H9 (cell line): ENCODE results near the gene DIP2A. TPM values are rescaled to one million over a fixed set of nuclear protein-coding genes. Genes with fewer than 3 reads are reported as not detected.

Source experiments
- DNase-seq: peaks from one replicate; pipeline ENCODE4 v3.0.0-alpha.2; 2017
- H2AFZ ChIP-seq: one replicate; pipeline ENCODE4 v1.6.1; 2013; ENCODE audit warnings: mild to moderate bottlenecking, low read length, control low read depth, moderate library complexity
- H2AK5ac ChIP-seq: 2 replicates; pipeline ENCODE4 v1.6.1; 2013; ENCODE audit warnings: low read length, control low read depth, mixed read lengths; ENCODE audit not compliant: insufficient read length
- H2BK120ac ChIP-seq: one replicate; pipeline ENCODE4 v1.6.1; 2013; ENCODE audit warnings: low read depth, mild to moderate bottlenecking, low read length, control low read depth, inconsistent platforms; ENCODE audit not compliant: poor library complexity, severe bottlenecking
- H2BK12ac ChIP-seq: 2 replicates; pipeline ENCODE4 v1.6.1; 2013; ENCODE audit warnings: low read length, control low read depth, mixed read lengths, low read depth; ENCODE audit not compliant: insufficient read length
- H2BK15ac ChIP-seq: 2 replicates; pipeline ENCODE4 v1.6.1; 2013; ENCODE audit warnings: low read depth, low read length, control low read depth
- H2BK20ac ChIP-seq: one replicate; pipeline ENCODE4 v1.6.1; 2013; ENCODE audit warnings: low read depth, mild to moderate bottlenecking, low read length, control low read depth, inconsistent platforms; ENCODE audit not compliant: poor library complexity, severe bottlenecking
- H2BK5ac ChIP-seq: 2 replicates; pipeline ENCODE4 v1.6.1; 2013; ENCODE audit warnings: low read length, control low read depth, mixed read lengths; ENCODE audit not compliant: insufficient read length
- H3K14ac ChIP-seq: 2 replicates; pipeline ENCODE4 v1.6.1; 2013; ENCODE audit warnings: low read length, control low read depth; ENCODE audit not compliant: insufficient read depth
- H3K18ac ChIP-seq: 2 replicates; pipeline ENCODE4 v1.6.1; 2013; ENCODE audit warnings: low read depth, mild to moderate bottlenecking, mixed read lengths, low read length, control low read depth; ENCODE audit not compliant: insufficient read length
- H3K23ac ChIP-seq: 2 replicates; pipeline ENCODE4 v1.6.1; 2013; ENCODE audit warnings: low read length, control low read depth, mixed read lengths, low read depth; ENCODE audit not compliant: insufficient read length
- H3K23me2 ChIP-seq: 2 replicates; pipeline ENCODE4 v1.6.1; 2013; ENCODE audit warnings: low read depth, mild to moderate bottlenecking, mixed read lengths, low read length, control low read depth; ENCODE audit not compliant: insufficient read length, poor library complexity, severe bottlenecking
- H3K27ac ChIP-seq: 2 replicates; pipeline ENCODE4 v1.5.1; 2013; ENCODE audit warnings: low read length, control low read depth, mixed read lengths, low read depth; ENCODE audit not compliant: insufficient read length
- H3K27me3 ChIP-seq: 2 replicates; pipeline ENCODE4 v1.6.1; 2013; ENCODE audit warnings: low read length, control low read depth, inconsistent platforms; ENCODE audit not compliant: insufficient read depth
- H3K4ac ChIP-seq: 2 replicates; pipeline ENCODE4 v1.6.1; 2013; ENCODE audit warnings: low read depth, mild to moderate bottlenecking, control low read depth, inconsistent platforms, low read length, moderate library complexity
- H3K4me1 ChIP-seq: 2 replicates; pipeline ENCODE4 v1.6.1; 2013; ENCODE audit warnings: low read length, control low read depth, inconsistent platforms; ENCODE audit not compliant: insufficient read depth
- H3K4me2 ChIP-seq: 2 replicates; pipeline ENCODE4 v1.6.1; 2013; ENCODE audit warnings: low read length, control low read depth, mixed read lengths; ENCODE audit not compliant: insufficient read length, insufficient read depth
- H3K56ac ChIP-seq: 2 replicates; pipeline ENCODE4 v1.6.1; 2013; ENCODE audit warnings: low read depth, mild to moderate bottlenecking, mixed read lengths, low read length, control low read depth; ENCODE audit not compliant: insufficient read length
- H3K79me1 ChIP-seq: 2 replicates; pipeline ENCODE4 v1.6.1; 2013; ENCODE audit warnings: low read depth, mild to moderate bottlenecking, moderate library complexity, low read length, control low read depth, inconsistent platforms; ENCODE audit not compliant: insufficient read depth, poor library complexity, severe bottlenecking
- H3K79me2 ChIP-seq: 2 replicates; pipeline ENCODE4 v1.6.1; 2013; ENCODE audit warnings: low read length, control low read depth, inconsistent platforms; ENCODE audit not compliant: insufficient read depth
- H3K9ac ChIP-seq: 2 replicates; pipeline ENCODE4 v1.6.1; 2013; ENCODE audit warnings: low read length, control low read depth, mixed read lengths; ENCODE audit not compliant: insufficient read length; ENCODE audit errors: extremely low read depth
- H3K9me3 ChIP-seq: one replicate; pipeline ENCODE4 v1.6.1; 2013; ENCODE audit warnings: low read depth, low read length, inconsistent platforms; ENCODE audit not compliant: control insufficient read depth
- H3T11ph ChIP-seq: one replicate; pipeline ENCODE4 v1.6.1; 2013; ENCODE audit warnings: mild to moderate bottlenecking, low read length, control low read depth, inconsistent platforms
- H4K20me1 ChIP-seq: one replicate; pipeline ENCODE4 v1.6.1; 2013; ENCODE audit not compliant: control insufficient read depth, insufficient read length, insufficient read depth
- H4K5ac ChIP-seq: 2 replicates; pipeline ENCODE4 v1.6.1; 2013; ENCODE audit warnings: low read depth, mild to moderate bottlenecking, mixed read lengths, low read length, control low read depth; ENCODE audit not compliant: insufficient read length
- H4K8ac ChIP-seq: replicated peaks from 2 replicates; pipeline ENCODE4 v1.6.1; 2013; ENCODE audit warnings: low read length, control low read depth, mixed read lengths, low read depth; ENCODE audit not compliant: insufficient read length
- H4K91ac ChIP-seq: 2 replicates; pipeline ENCODE4 v1.6.1; 2013; ENCODE audit warnings: low read depth, mild to moderate bottlenecking, moderate library complexity, mixed read lengths, low read length, control low read depth; ENCODE audit not compliant: insufficient read length
- H3K27ac Mint-ChIP-seq, 3 experiments: 2 replicates in 2 of 3; 3 replicates in 1 of 3; pipeline ENCODE4 v1.8.0; 2020 to 2021; ENCODE audit warnings: mixed read lengths in 3 of 3, mild to moderate bottlenecking in 1 of 3, moderate library complexity in 1 of 3
- H3K27me3 Mint-ChIP-seq: 2 replicates; pipeline ENCODE4 v1.8.0; 2021; ENCODE audit warnings: low read depth, mild to moderate bottlenecking, moderate library complexity, mixed read lengths
- H3K36me3 Mint-ChIP-seq, 3 experiments: 2 replicates in 2 of 3; 3 replicates in 1 of 3; pipeline ENCODE4 v1.8.0; 2020 to 2021; ENCODE audit warnings: low read depth in 3 of 3, mixed read lengths in 3 of 3; ENCODE audit not compliant: insufficient read depth in 1 of 3
- H3K4me1 Mint-ChIP-seq, 2 experiments: 2 replicates each; pipeline ENCODE4 v1.8.0; 2020; ENCODE audit warnings: mixed read lengths in 2 of 2
- H3K4me3 Mint-ChIP-seq, 2 experiments: 2 replicates in 1 of 2; 3 replicates in 1 of 2; pipeline ENCODE4 v1.8.0; 2020 to 2021; ENCODE audit warnings: mild to moderate bottlenecking in 2 of 2, mixed read lengths in 2 of 2, moderate library complexity in 1 of 2
- H3K9me3 Mint-ChIP-seq, 2 experiments: 2 replicates in 1 of 2; 3 replicates in 1 of 2; pipeline ENCODE4 v1.8.0; 2020; ENCODE audit warnings: mild to moderate bottlenecking in 2 of 2, mixed read lengths in 2 of 2, moderate library complexity in 1 of 2
- CTCF ChIP-seq: fragments of 200-600 bp; sonication (generic); conservative IDR thresholded peaks from 3 replicates; pipeline ENCODE4 v1.8.0; 2021; ENCODE audit warnings: antibody characterized with exemption, mild to moderate bottlenecking
- WGBS: extraction: QIAGEN DNeasy Blood & Tissue Kit; methylation state at CpG from one replicate; pipeline ENCODE4 v1.1.7; 2013; ENCODE audit warnings: missing lambda C conversion rate, low lambda C conversion rate, mixed read lengths; ENCODE audit not compliant: insufficient read length; ENCODE audit errors: extremely low coverage; 5-methylcytosine and 5-hydroxymethylcytosine counted together
- total RNA-seq: library from RNA; stranded (reverse); gene quantifications from 2 replicates; pipeline ENCODE4 v1.2.1, GENCODE V29; 2021

The DIP2A gene
- total RNA-seq, 1 experiment from 2014 or later: 25.2 TPM

- no peak for DNase-seq
- no peak overlapping the region for H3K27ac Mint-ChIP-seq
Measured at GRCh38 chr21:46605767-46606426, 147.2 kb downstream of the DIP2A start.

More at GRCh38 chr21:46605767-46606426, 147.2 kb downstream of the DIP2A start:
- no peak overlapping the region for H3T11ph ChIP-seq
- no peak overlapping the region for H2BK5ac ChIP-seq
- Mint-ChIP-seq H3K27me3 (peaks cover 10% of the 10 kb centered on the region), H3K9me3 (peaks cover 7 to 14% of the 10 kb centered on the region in 2 experiments; a peak in 4 of 5 replicates), H3K4me1 (peaks cover 16 to 32% of the 10 kb centered on the region in 2 experiments), H3K36me3 (no peaks in the 10 kb centered on the region; a peak in 1 of 7 replicates), H3K4me3 (no peak overlapping the region)
- no peak overlapping the region for H2BK12ac ChIP-seq
- WGBS: no CpG with 5 or more reads among the region's 14 CpGs
- no peaks in the 10 kb centered on the region for H3K23me2 ChIP-seq
- no peak overlapping the region for H4K5ac ChIP-seq
- no peak overlapping the region for H2AK5ac ChIP-seq
- no peak overlapping the region for H3K23ac ChIP-seq
- TF ChIP-seq CTCF: no peak
- H3K79me1 ChIP-seq: no peaks in the 10 kb centered on the region
- no peaks in the 10 kb centered on the region for H4K20me1 ChIP-seq
- no peak overlapping the region for H2BK15ac ChIP-seq
- no peak overlapping the region for H3K18ac ChIP-seq
- H3K27me3 ChIP-seq: no peaks in the 10 kb centered on the region
- H3K27ac ChIP-seq: no peak overlapping the region
- no peak overlapping the region for H3K4ac ChIP-seq
- no peaks in the 10 kb centered on the region for H3K79me2 ChIP-seq
- H4K8ac ChIP-seq: no peak overlapping the region
- no peak overlapping the region for H2BK120ac ChIP-seq
- no peaks in the 10 kb centered on the region for H3K4me1 ChIP-seq
- H3K56ac ChIP-seq: no peak overlapping the region
- no peak overlapping the region for H3K9ac ChIP-seq
- H2BK20ac ChIP-seq: no peak overlapping the region
- H3K4me2 ChIP-seq: no peak overlapping the region
- no peak overlapping the region for H4K91ac ChIP-seq
- H3K14ac ChIP-seq: no peak overlapping the region
- H3K9me3 ChIP-seq: no peaks in the 10 kb centered on the region
- H2AFZ ChIP-seq: no peak overlapping the region
